Ovary (tissue), 3 donors: Measurements from ENCODE around the gene CMTM1.

ENCODE experiments used
- CTCF ChIP-seq, 3 donors: fragments of 450-650 bp in 2 of 3; fragments of 200-600 bp in 1 of 3; IDR thresholded peaks; one replicate each; pipeline versions ENCODE4 v1.5.1 to v1.8.0; 2016 to 2022; ENCODE audit warnings: antibody characterized with exemption in 3 of 3, mild to moderate bottlenecking in 1 of 3
- EP300 ChIP-seq: sonication (generic); formaldehyde crosslinking; IDR thresholded peaks from one replicate; pipeline ENCODE4 v1.6.1; 2017; ENCODE audit warnings: antibody characterized with exemption
- POLR2A ChIP-seq: fragments of 450-650 bp; IDR thresholded peaks from one replicate; pipeline ENCODE4 v1.6.1; 2017; ENCODE audit warnings: antibody characterized with exemption, mild to moderate bottlenecking, moderate library complexity
- donor health status: DM: no; HTN: no; CAD: no.

- TF ChIP-seq CTCF (IDR thresholded peaks at IDR 0.05): no peak
- TF ChIP-seq POLR2A: no peak
- TF ChIP-seq EP300: no peak
Measured at GRCh38 chr16:66519482-66520373, 46.5 kb upstream of the CMTM1 start.
